ENCODE measurements around the gene C1QTNF2. TPM values are rescaled to one million over a fixed set of nuclear protein-coding genes. Genes with fewer than 3 reads are reported as not detected.
"Not testable (repeated sequence)": the region's sequence is repeated elsewhere in the genome, so short reads cannot be mapped to it uniquely, and the experiment has no call there.

C1QTNF2 gene
- total and polyA plus RNA-seq, 8 donors, result 0.09 to 0.41 (median 0.24) TPM; not detected in 2

DNA sequence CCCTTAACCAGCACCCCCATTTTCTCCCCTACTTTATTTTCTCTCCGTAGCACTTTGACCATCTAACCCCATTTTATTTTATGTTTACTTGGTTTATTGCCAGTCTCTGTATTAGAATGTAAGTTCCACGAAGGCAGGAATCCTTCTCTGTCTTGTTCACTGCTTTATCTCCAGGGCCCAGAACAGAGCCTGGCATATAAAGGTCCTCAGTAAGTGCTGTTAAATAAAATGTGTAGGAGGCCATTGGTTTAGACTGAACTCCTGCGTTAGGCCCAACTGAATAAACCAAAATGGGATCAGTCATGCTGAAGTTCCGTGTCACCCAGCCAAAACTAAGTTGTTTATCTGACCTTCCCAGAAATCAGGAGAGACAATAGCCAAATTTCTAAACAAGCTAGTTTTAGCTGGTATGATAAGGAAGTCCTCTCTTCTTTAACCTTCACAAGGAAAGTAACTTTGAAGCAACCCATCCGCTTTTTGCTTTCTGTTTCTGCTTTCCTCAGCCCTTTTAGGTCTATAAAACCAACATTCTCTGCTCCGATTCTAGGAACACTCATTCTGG is 29.0 kb downstream of the C1QTNF2 start:
- H3K4me3 ChIP-seq, result no peak overlapping the region
- H3K36me3 ChIP-seq, result no peaks in the 10 kb centered on the region
- TF ChIP-seq, protein P1, sequence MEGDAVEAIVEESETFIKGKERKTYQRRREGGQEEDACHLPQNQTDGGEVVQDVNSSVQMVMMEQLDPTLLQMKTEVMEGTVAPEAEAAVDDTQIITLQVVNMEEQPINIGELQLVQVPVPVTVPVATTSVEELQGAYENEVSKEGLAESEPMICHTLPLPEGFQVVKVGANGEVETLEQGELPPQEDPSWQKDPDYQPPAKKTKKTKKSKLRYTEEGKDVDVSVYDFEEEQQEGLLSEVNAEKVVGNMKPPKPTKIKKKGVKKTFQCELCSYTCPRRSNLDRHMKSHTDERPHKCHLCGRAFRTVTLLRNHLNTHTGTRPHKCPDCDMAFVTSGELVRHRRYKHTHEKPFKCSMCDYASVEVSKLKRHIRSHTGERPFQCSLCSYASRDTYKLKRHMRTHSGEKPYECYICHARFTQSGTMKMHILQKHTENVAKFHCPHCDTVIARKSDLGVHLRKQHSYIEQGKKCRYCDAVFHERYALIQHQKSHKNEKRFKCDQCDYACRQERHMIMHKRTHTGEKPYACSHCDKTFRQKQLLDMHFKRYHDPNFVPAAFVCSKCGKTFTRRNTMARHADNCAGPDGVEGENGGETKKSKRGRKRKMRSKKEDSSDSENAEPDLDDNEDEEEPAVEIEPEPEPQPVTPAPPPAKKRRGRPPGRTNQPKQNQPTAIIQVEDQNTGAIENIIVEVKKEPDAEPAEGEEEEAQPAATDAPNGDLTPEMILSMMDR (IDR thresholded peaks at IDR 0.05), result no peak
- H3K27ac ChIP-seq, result no peak overlapping the region
- no peaks in the 10 kb centered on the region for H3K27me3 ChIP-seq
- ATAC-seq (no peak), FAIRE-seq (no peak), DNase-seq (no peak)
- H3K9me3 ChIP-seq, result no peaks in the 10 kb centered on the region
- intact Hi-C loops (cut with DNase I), result loop anchor here in 1 of 3 donors (10.0 kb wide), 1 partner anchor 317 kb away; no protein-coding TSS in a partner anchor
- H3K4me1 ChIP-seq, result peaks cover 0 to 7% (median 0%) of the 10 kb centered on the region in 3 donors
- WGBS, 2 donors, result 79 to 82% methylated on average over 6 of the region's 6 CpGs

DNA sequence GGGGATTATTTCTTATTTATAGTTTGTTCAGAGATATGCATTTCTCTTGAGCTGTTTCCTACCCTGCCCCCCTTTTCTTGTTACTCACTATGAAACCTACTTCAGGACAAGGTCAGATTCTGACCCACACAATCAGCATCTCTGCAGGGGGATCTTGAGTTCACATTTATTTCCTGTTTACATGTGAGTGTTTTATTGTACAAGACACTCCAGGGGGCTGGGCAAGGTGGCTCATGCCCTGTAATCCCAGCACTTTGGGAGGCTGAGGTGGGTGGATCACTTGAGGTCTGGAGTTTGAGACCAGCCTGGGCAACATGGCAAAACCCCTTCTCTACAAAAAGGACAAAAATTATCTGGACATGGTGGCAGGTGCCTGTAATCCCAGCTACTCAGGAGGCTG is 29.9 kb downstream of the C1QTNF2 start:
- ATAC-seq, H3K4me3 ChIP-seq, DNase-seq, H3K9me3 ChIP-seq, FAIRE-seq, H3K36me3 ChIP-seq, H3K4me1 ChIP-seq, H3K27ac ChIP-seq, H3K27me3 ChIP-seq: not testable (repeated sequence)
- intact Hi-C loops (cut with DNase I), result loop anchor here in 1 of 3 donors (10.0 kb wide), 1 partner anchor 316 kb away; no protein-coding TSS in a partner anchor

DNA sequence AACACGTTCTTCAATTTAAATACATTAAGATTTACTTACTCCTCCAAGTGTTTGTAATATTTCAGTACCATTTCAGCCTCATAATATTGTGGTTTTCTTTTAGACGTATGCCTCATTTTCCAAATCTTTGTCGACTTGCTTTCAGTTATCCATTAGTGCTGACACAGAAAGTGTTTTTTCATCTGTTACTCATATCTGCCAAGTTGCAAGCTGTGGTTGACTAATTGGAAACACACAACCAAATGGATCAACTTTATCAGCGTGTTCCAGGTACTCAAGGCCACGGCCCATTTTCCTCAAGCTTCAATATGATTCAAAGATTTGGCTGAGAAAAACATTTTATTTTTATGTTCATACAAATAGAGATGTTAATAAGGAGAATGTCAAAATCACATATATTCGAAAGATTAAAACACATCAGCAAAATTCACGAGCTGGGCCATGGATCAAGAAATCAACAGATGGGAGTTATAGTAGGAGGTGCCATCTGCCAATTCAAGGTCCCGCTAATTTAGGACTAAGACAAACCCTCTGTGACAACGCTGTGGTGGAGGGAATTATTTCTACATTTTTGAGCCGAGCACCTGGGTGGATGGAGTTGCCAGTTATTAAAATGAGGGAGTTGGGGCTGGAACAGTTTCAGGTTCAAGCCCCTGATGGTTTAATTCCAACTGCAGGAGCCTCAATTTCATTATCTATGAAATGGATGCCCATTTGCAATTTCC is 30.9 kb downstream of the C1QTNF2 start:
- WGBS, 2 donors, result 33 to 38% methylated on average over 10 of the region's 10 CpGs
- Histone ChIP-seq H3K27me3 (no peaks in the 10 kb centered on the region), H3K27ac (no peak overlapping the region), H3K4me1 (peaks cover 0 to 7% (median 0%) of the 10 kb centered on the region in 3 donors), H3K4me3 (no peak overlapping the region), H3K9me3 (no peaks in the 10 kb centered on the region), H3K36me3 (no peaks in the 10 kb centered on the region)
- FAIRE-seq (no peak), DNase-seq (no peak), ATAC-seq (peak in 1 of 4 donors; percentile 63)
- intact Hi-C loops (cut with DNase I), result loop anchor here in 1 of 3 donors (10.0 kb wide), 1 partner anchor 315 kb away; no protein-coding TSS in a partner anchor
- TF ChIP-seq, protein P1 (IDR thresholded peaks at IDR 0.05), result no peak

DNA sequence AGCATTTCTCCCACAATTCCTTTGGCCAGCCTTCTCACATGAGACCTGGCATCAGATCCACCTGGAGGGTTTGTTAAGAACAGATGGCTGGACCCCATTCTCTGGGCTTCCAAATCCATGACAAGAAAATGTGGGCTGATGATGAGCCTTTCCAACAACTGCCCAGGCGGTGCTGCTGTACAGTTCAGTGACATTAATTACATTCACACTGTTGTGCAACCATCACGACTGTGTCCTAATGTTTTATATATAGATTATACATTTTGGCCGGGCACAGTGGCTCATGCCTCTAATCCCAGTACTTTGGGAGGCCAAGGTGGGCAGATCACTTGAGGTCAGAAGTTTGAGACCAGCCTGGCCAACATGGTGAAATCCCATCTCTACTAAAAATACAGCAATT is 35.7 kb downstream of the C1QTNF2 start:
- intact Hi-C loops (cut with DNase I); H3K4me3 ChIP-seq; H3K36me3 ChIP-seq; H3K27ac ChIP-seq; FAIRE-seq; ATAC-seq; DNase-seq; H3K9me3 ChIP-seq; H3K4me1 ChIP-seq; H3K27me3 ChIP-seq: not testable (repeated sequence)
- WGBS, 2 donors, result 63 to 74% methylated on average over 3 of the region's 3 CpGs

DNA sequence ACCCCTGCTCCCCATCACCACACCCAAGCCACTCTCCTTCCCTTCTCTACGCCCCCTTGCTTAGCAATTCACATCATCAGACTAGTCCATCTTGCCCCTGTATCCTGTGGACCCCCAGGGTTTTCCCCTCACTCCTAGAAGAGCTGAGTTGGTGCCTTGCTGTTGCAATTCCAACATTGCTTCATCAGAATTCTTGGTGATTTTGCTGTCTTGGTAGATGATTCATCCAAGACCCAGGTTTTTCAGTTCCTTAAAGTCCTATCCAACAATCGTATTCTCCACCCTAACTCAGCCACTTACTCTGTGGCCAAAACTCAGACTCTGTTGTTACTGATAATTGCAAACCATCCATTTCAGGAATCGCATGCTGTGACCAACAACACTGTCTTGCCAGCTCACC is 36.7 kb downstream of the C1QTNF2 start:
- DNase-seq (no peak), ATAC-seq (peak in 1 of 4 donors; percentile 14), FAIRE-seq (no peak)
- Histone ChIP-seq H3K9me3 (no peaks in the 10 kb centered on the region), H3K27ac (no peak overlapping the region), H3K36me3 (no peaks in the 10 kb centered on the region), H3K4me1 (no peaks in the 10 kb centered on the region), H3K4me3 (no peak overlapping the region), H3K27me3 (no peaks in the 10 kb centered on the region)
- TF ChIP-seq, protein P1 (IDR thresholded peaks at IDR 0.05), result no peak
- WGBS, 2 donors, result 58 to 69% methylated on average over 3 of the region's 3 CpGs
- intact Hi-C loops (cut with DNase I), result no loop called here

DNA sequence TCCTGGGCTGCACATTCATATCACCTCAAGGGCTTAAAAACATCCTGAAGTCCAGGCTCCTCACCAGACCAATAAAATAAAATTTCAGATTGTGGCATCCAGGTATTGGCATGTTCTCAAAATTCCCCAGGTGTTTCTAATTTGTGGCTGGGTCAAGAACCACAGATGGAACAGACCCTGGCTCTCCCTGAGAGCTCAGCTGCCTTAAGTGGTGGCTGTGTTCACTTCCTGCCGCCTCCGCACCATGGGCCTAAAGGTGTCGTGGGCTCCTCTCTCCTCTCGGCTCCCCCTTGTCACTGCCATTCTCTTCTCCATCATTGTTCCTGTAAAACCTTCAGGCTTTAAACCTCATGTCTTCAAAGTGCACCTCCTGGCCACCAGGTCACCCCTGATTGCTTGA is 40.2 kb downstream of the C1QTNF2 start:
- ATAC-seq, result no peak
- no peak overlapping the region for H3K4me3 ChIP-seq
- TF ChIP-seq, protein P1 (IDR thresholded peaks at IDR 0.05), result no peak
- FAIRE-seq, result no peak
- intact Hi-C loops (cut with DNase I), result no loop called here
- H3K27ac ChIP-seq, result no peak overlapping the region
- DNase-seq, result no peak
- 85 to 94% methylated on average over 4 of the region's 4 CpGs for WGBS, 2 donors
- H3K4me1 ChIP-seq, result no peaks in the 10 kb centered on the region
- no peaks in the 10 kb centered on the region for H3K9me3 ChIP-seq
- no peaks in the 10 kb centered on the region for H3K27me3 ChIP-seq
- H3K36me3 ChIP-seq, result no peaks in the 10 kb centered on the region
